ENCODE results near the gene MEF2C. TPM values are rescaled to one million over a fixed set of nuclear protein-coding genes. Genes with fewer than 3 reads are reported as not detected.

The MEF2C gene
- total RNA-seq, 5 donors from 2014 or later (not counting 1 experiment from before 2014, with no cell fraction given): 2.5 to 9.4 (median 4.4) TPM

DNA sequence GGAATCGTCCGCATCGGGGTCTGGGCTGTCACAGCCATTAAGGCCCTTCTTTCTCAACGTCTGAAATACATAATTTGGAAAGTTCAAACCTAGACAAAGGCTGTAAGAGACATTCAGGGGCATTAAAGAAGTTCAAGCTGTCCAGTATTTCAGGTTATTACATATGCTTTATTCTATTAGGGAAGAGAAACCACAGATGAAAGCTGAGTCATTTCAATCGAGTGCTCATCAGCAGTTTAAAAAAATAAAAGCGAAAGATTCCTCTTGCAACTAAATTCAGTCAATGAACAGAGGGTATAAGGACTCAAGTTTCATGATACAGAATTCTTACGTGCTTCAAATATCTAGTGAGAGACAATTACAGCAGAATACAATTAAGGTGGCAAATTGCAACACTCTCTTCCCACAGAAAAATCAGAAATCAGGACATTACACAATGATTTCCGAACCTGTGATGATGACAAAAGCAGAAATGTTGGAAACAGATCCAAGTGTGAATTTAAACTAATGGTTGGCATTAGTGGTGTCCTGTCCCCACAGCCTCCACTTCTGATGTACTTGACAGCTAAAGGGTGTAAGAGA, 121.6 kb downstream of the MEF2C start:
- no peak for ATAC-seq (replicated peaks in 1 of 4)
- peaks cover 8 to 11% of the 10 kb centered on the region in 2 donors for H3K27me3 Mint-ChIP-seq
- H3K27me3 ChIP-seq (replicated peaks in 1 of 2; ENCODE audit: control insufficient read depth in 2 of 2, extremely low read depth in 1 of 2, insufficient read depth in 2 of 2, low read length in 1 of 2): no peaks in the 10 kb centered on the region
- H3K36me3 Mint-ChIP-seq: no peaks in the 10 kb centered on the region
- no CpG with 5 or more reads among the region's 8 CpGs for WGBS (ENCODE audit: insufficient coverage)
- H3K4me3 ChIP-seq (ENCODE audit: control insufficient read depth in 1 of 2, extremely low read depth in 1 of 2, low read length in 1 of 2): no peak overlapping the region
- H3K27ac ChIP-seq (ENCODE audit: low read length): no peak overlapping the region
- CTCF ChIA-PET: no interaction called here
- H3K36me3 ChIP-seq (ENCODE audit: control insufficient read depth in 2 of 2, extremely low read depth in 1 of 2, insufficient read depth in 1 of 2, low read length in 1 of 2): no peaks in the 10 kb centered on the region
- no peak overlapping the region for H3K27ac Mint-ChIP-seq
- peaks cover 0 to 8% (median 7%) of the 10 kb centered on the region in 3 donors for H3K4me1 Mint-ChIP-seq
- H3K9me3 Mint-ChIP-seq: no peaks in the 10 kb centered on the region
- H3K4me3 Mint-ChIP-seq: no peak overlapping the region
- POLR2A ChIA-PET: no interaction called here
- H3K9me3 ChIP-seq: no peaks in the 10 kb centered on the region
- no peak for DNase-seq
- H3K4me1 ChIP-seq (ENCODE audit: control insufficient read depth in 1 of 2, extremely low read depth in 1 of 2, insufficient read depth in 2 of 2, low read length in 2 of 2): peaks cover 0 to 6% of the 10 kb centered on the region in 2 experiments

DNA sequence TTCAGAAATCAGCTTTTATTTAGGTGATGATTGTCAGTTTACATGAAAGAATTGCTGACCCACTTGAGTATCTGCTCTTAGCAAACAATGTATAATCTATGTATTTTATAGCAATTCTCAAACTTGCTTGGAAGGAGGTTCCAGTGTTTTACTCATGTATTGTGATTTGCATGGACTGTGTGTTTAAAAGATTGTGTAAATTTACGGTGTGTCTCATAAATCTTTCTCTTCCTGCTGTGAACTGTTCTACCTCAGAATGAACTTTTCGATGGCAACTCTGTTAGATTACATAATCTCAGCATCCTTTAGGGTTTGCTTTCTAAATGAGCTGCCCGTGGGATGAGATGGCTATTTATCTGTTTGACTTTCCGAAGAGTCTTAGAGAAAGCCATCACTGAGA, 122.5 kb downstream of the MEF2C start:
- Histone ChIP-seq H3K4me1 (ENCODE audit: control insufficient read depth in 1 of 2, extremely low read depth in 1 of 2, insufficient read depth in 2 of 2, low read length in 2 of 2) (peaks cover 0 to 6% of the 10 kb centered on the region in 2 experiments), H3K4me3 (ENCODE audit: control insufficient read depth in 1 of 2, extremely low read depth in 1 of 2, low read length in 1 of 2) (no peak overlapping the region), H3K9me3 (no peaks in the 10 kb centered on the region), H3K36me3 (ENCODE audit: control insufficient read depth in 2 of 2, extremely low read depth in 1 of 2, insufficient read depth in 1 of 2, low read length in 1 of 2) (no peaks in the 10 kb centered on the region), H3K27me3 (replicated peaks in 1 of 2; ENCODE audit: control insufficient read depth in 2 of 2, extremely low read depth in 1 of 2, insufficient read depth in 2 of 2, low read length in 1 of 2) (no peaks in the 10 kb centered on the region), H3K27ac (ENCODE audit: low read length) (no peak overlapping the region)
- no peak for DNase-seq
- WGBS (ENCODE audit: insufficient coverage): 83% methylated on average over 1 of the region's 4 CpGs
- peaks cover 8 to 11% of the 10 kb centered on the region in 2 donors for H3K27me3 Mint-ChIP-seq
- ATAC-seq (replicated peaks in 1 of 4): no peak
- ChIA-PET CTCF (no interaction called here), POLR2A (no interaction called here)
- no peak overlapping the region for H3K4me3 Mint-ChIP-seq
- H3K36me3 Mint-ChIP-seq: no peaks in the 10 kb centered on the region
- H3K27ac Mint-ChIP-seq: no peak overlapping the region
- peaks cover 0 to 8% (median 7%) of the 10 kb centered on the region in 3 donors for H3K4me1 Mint-ChIP-seq
- no peaks in the 10 kb centered on the region for H3K9me3 Mint-ChIP-seq

DNA sequence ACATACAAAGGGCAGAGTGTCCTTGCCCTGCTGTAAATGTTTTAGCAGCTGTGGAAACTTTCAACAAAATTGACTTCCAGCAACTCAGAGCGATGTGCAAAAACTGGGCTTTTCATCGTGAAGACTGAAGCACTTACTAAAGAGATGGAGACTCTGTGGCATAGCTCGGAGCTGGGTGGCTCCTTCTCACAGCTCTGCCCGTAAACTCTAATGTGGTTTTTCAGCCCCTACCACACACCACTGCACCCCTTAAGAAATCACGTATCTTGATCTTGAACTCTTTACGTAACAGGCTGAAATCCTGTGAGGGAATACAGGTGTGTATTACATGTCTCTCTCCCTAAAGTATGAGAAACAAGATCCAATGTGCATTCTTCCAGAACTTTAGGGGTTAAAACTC, 124.4 kb downstream of the MEF2C start:
- H3K9me3 ChIP-seq: no peaks in the 10 kb centered on the region
- peaks cover 0 to 6% of the 10 kb centered on the region in 2 experiments for H3K4me1 ChIP-seq (ENCODE audit: control insufficient read depth in 1 of 2, extremely low read depth in 1 of 2, insufficient read depth in 2 of 2, low read length in 2 of 2)
- peaks cover 0 to 8% (median 7%) of the 10 kb centered on the region in 3 donors for H3K4me1 Mint-ChIP-seq
- no peaks in the 10 kb centered on the region for H3K27me3 ChIP-seq (replicated peaks in 1 of 2; ENCODE audit: control insufficient read depth in 2 of 2, extremely low read depth in 1 of 2, insufficient read depth in 2 of 2, low read length in 1 of 2)
- H3K27me3 Mint-ChIP-seq: peaks cover 18% of the 10 kb centered on the region in 2 donors
- no peaks in the 10 kb centered on the region for H3K36me3 Mint-ChIP-seq
- no peak for DNase-seq
- 3% methylated on average over 3 of the region's 6 CpGs for WGBS (ENCODE audit: insufficient coverage)
- H3K36me3 ChIP-seq (ENCODE audit: control insufficient read depth in 2 of 2, extremely low read depth in 1 of 2, insufficient read depth in 1 of 2, low read length in 1 of 2): no peaks in the 10 kb centered on the region
- no peak overlapping the region for H3K27ac Mint-ChIP-seq
- H3K27ac ChIP-seq (ENCODE audit: low read length): no peak overlapping the region
- H3K4me3 ChIP-seq (ENCODE audit: control insufficient read depth in 1 of 2, extremely low read depth in 1 of 2, low read length in 1 of 2): no peak overlapping the region
- no peak for ATAC-seq (replicated peaks in 1 of 4)
- no peaks in the 10 kb centered on the region for H3K9me3 Mint-ChIP-seq
- no peak overlapping the region for H3K4me3 Mint-ChIP-seq
- POLR2A ChIA-PET: no interaction called here
- CTCF ChIA-PET: no interaction called here

DNA sequence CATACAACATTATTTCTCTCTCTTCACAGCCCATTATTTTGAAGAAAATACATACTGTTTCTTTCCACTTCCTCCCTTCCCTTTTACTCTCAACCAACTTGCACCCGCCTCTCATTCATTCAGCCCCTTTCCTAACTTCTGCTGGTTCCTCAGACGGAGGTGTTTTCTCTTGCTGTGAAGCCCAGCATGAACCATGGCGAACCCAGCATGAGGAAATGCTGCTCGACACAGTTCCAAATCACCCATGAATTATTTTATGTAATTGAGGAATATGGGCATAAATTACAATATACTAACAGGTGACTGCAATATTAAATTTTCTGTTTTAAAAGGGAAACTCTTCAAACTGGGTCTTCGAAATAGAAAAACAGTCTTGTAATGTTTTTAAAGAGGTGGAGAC, 124.8 kb downstream of the MEF2C start:
- ChIA-PET CTCF (no interaction called here), POLR2A (no interaction called here)
- WGBS (ENCODE audit: insufficient coverage): 94% methylated on average over 2 of the region's 5 CpGs
- peaks cover 0 to 8% (median 7%) of the 10 kb centered on the region in 3 donors for H3K4me1 Mint-ChIP-seq
- Histone ChIP-seq H3K9me3 (no peaks in the 10 kb centered on the region), H3K4me1 (ENCODE audit: control insufficient read depth in 1 of 2, extremely low read depth in 1 of 2, insufficient read depth in 2 of 2, low read length in 2 of 2) (peaks cover 0 to 6% of the 10 kb centered on the region in 2 experiments), H3K36me3 (ENCODE audit: control insufficient read depth in 2 of 2, extremely low read depth in 1 of 2, insufficient read depth in 1 of 2, low read length in 1 of 2) (no peaks in the 10 kb centered on the region), H3K27ac (ENCODE audit: low read length) (no peak overlapping the region), H3K27me3 (replicated peaks in 1 of 2; ENCODE audit: control insufficient read depth in 2 of 2, extremely low read depth in 1 of 2, insufficient read depth in 2 of 2, low read length in 1 of 2) (no peaks in the 10 kb centered on the region), H3K4me3 (ENCODE audit: control insufficient read depth in 1 of 2, extremely low read depth in 1 of 2, low read length in 1 of 2) (no peak overlapping the region)
- H3K4me3 Mint-ChIP-seq: no peak overlapping the region
- H3K27me3 Mint-ChIP-seq: peaks cover 18% of the 10 kb centered on the region in 2 donors
- H3K27ac Mint-ChIP-seq: no peak overlapping the region
- no peaks in the 10 kb centered on the region for H3K36me3 Mint-ChIP-seq
- no peak for DNase-seq
- no peaks in the 10 kb centered on the region for H3K9me3 Mint-ChIP-seq
- no peak for ATAC-seq (replicated peaks in 1 of 4)

DNA sequence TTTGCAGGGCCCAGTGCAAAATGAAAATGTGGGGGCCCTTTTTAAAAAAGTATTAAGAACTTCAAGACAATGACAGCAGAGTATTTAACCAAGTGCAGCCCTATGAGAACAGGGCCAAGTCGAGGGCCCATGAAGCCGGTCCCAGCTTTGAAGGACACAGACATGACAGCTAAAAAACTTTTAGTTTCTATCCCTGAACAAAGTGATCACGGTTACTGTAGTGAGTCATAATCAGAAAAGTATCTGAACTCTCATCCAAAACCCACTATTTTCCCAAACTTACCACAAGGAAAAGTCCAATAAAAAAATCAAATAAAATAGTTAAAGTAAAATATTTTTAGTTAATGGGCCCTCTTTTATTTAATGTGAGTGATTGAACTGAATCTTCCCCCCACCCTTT, 126.0 kb downstream of the MEF2C start:
- WGBS (ENCODE audit: insufficient coverage): no CpG with 5 or more reads among the region's 3 CpGs
- Mint-ChIP-seq H3K9me3 (no peaks in the 10 kb centered on the region), H3K4me1 (peaks cover 1 to 11% (median 10%) of the 10 kb centered on the region in 3 donors), H3K36me3 (no peaks in the 10 kb centered on the region), H3K4me3 (no peak overlapping the region), H3K27ac (no peak overlapping the region), H3K27me3 (peaks cover 18% of the 10 kb centered on the region in 2 donors)
- Histone ChIP-seq H3K4me1 (ENCODE audit: control insufficient read depth in 1 of 2, extremely low read depth in 1 of 2, insufficient read depth in 2 of 2, low read length in 2 of 2) (peaks cover 0 to 6% of the 10 kb centered on the region in 2 experiments), H3K27ac (ENCODE audit: low read length) (no peak overlapping the region), H3K9me3 (no peaks in the 10 kb centered on the region), H3K27me3 (replicated peaks in 1 of 2; ENCODE audit: control insufficient read depth in 2 of 2, extremely low read depth in 1 of 2, insufficient read depth in 2 of 2, low read length in 1 of 2) (no peaks in the 10 kb centered on the region), H3K4me3 (ENCODE audit: control insufficient read depth in 1 of 2, extremely low read depth in 1 of 2, low read length in 1 of 2) (no peak overlapping the region), H3K36me3 (ENCODE audit: control insufficient read depth in 2 of 2, extremely low read depth in 1 of 2, insufficient read depth in 1 of 2, low read length in 1 of 2) (no peaks in the 10 kb centered on the region)
- CTCF ChIA-PET: no interaction called here
- ATAC-seq (replicated peaks in 1 of 4) (no peak), DNase-seq (no peak)
- POLR2A ChIA-PET: no interaction called here

DNA sequence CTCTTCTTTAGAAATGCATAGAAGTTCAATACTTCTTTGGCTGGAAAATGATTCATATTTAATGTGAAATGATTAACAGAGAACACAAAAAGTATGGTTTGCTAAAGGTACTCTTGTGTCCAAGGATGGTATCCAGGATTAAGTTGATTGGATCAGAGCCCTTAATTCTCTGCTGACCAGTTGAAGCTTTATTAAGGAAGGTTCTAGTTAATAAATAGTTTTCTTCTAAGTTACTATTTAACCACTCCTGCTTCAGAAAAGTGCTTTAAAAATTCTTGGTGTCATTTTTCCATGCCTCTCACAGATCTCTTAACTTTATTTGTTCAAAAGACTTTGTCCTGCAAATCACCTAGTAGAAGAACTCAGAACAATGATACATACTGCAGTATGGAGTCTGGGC, 134.3 kb downstream of the MEF2C start:
- H3K4me3 Mint-ChIP-seq: no peak overlapping the region
- POLR2A ChIA-PET: interaction anchor here in 1 of 2 donors (0.7 kb wide), 1 partner anchor 1047 kb away, joined by 3 read pairs; no protein-coding TSS in a partner anchor
- CTCF ChIA-PET: interaction anchor here in 1 of 2 donors (1.0 kb wide), 1 partner anchor 17 kb away, joined by 3 read pairs; no protein-coding TSS in a partner anchor

More for the DNA sequence above, 134.3 kb downstream of the MEF2C start:
- Histone ChIP-seq H3K4me1 (ENCODE audit: control insufficient read depth in 1 of 2, extremely low read depth in 1 of 2, insufficient read depth in 2 of 2, low read length in 2 of 2) (peaks cover 0 to 6% of the 10 kb centered on the region in 2 experiments), H3K36me3 (ENCODE audit: control insufficient read depth in 2 of 2, extremely low read depth in 1 of 2, insufficient read depth in 1 of 2, low read length in 1 of 2) (no peaks in the 10 kb centered on the region), H3K27ac (ENCODE audit: low read length) (no peak overlapping the region), H3K27me3 (replicated peaks in 1 of 2; ENCODE audit: control insufficient read depth in 2 of 2, extremely low read depth in 1 of 2, insufficient read depth in 2 of 2, low read length in 1 of 2) (no peaks in the 10 kb centered on the region), H3K4me3 (ENCODE audit: control insufficient read depth in 1 of 2, extremely low read depth in 1 of 2, low read length in 1 of 2) (no peak overlapping the region), H3K9me3 (no peaks in the 10 kb centered on the region)
- DNase-seq (no peak), ATAC-seq (replicated peaks in 1 of 4) (no peak)
- Mint-ChIP-seq H3K27ac (no peak overlapping the region), H3K4me1 (peaks cover 8 to 13% (median 11%) of the 10 kb centered on the region in 3 donors), H3K27me3 (peaks cover 4 to 7% of the 10 kb centered on the region in 2 donors), H3K36me3 (no peaks in the 10 kb centered on the region), H3K9me3 (no peaks in the 10 kb centered on the region)

Data from T-cell (primary cell).